ENCODE measurements around the gene ABCB1.

The ABCB1 gene

GRCh38 chr7:87608431-87608830 lies 7.7 kb upstream of the ABCB1 start:
- no peak for TF ChIP-seq USF1 (IDR thresholded peaks at IDR 0.05)
- TF ChIP-seq YY1 (IDR thresholded peaks at IDR 0.05; ENCODE audit: low read depth) = no peak
- no peak for TF ChIP-seq RAD21 (IDR thresholded peaks at IDR 0.05; ENCODE audit: low read depth)
- no peak for TF ChIP-seq EGR1 (IDR thresholded peaks at IDR 0.05)
- TF ChIP-seq EP300 (IDR thresholded peaks at IDR 0.05; ENCODE audit: borderline replicate concordance) = no peak
- no peak for TF ChIP-seq ZBTB7A (IDR thresholded peaks at IDR 0.05; ENCODE audit: low read depth)
- TF ChIP-seq MAX (IDR thresholded peaks at IDR 0.05) = no peak
- TF ChIP-seq TAF1 (IDR thresholded peaks at IDR 0.05; ENCODE audit: low read depth) = no peak
- TF ChIP-seq CREB1 (IDR thresholded peaks at IDR 0.05; ENCODE audit: low read depth) = no peak
- no peak for TF ChIP-seq TCF12 (IDR thresholded peaks at IDR 0.05; ENCODE audit: low read depth)
- TF ChIP-seq, protein P1, sequence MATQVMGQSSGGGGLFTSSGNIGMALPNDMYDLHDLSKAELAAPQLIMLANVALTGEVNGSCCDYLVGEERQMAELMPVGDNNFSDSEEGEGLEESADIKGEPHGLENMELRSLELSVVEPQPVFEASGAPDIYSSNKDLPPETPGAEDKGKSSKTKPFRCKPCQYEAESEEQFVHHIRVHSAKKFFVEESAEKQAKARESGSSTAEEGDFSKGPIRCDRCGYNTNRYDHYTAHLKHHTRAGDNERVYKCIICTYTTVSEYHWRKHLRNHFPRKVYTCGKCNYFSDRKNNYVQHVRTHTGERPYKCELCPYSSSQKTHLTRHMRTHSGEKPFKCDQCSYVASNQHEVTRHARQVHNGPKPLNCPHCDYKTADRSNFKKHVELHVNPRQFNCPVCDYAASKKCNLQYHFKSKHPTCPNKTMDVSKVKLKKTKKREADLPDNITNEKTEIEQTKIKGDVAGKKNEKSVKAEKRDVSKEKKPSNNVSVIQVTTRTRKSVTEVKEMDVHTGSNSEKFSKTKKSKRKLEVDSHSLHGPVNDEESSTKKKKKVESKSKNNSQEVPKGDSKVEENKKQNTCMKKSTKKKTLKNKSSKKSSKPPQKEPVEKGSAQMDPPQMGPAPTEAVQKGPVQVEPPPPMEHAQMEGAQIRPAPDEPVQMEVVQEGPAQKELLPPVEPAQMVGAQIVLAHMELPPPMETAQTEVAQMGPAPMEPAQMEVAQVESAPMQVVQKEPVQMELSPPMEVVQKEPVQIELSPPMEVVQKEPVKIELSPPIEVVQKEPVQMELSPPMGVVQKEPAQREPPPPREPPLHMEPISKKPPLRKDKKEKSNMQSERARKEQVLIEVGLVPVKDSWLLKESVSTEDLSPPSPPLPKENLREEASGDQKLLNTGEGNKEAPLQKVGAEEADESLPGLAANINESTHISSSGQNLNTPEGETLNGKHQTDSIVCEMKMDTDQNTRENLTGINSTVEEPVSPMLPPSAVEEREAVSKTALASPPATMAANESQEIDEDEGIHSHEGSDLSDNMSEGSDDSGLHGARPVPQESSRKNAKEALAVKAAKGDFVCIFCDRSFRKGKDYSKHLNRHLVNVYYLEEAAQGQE (IDR thresholded peaks at IDR 0.05; ENCODE audit: low read depth) = no peak
- no peak for TF ChIP-seq FOXM1 (IDR thresholded peaks at IDR 0.05; ENCODE audit: borderline replicate concordance, low read depth)
- TF ChIP-seq CEBPB (IDR thresholded peaks at IDR 0.05) = no peak
- no peak for TF ChIP-seq NFIC (IDR thresholded peaks at IDR 0.05)
- no peak for TF ChIP-seq TEAD4 (IDR thresholded peaks at IDR 0.05)

- TF ChIP-seq EP300 (IDR thresholded peaks at IDR 0.05; ENCODE audit: borderline replicate concordance) = no peak
- no peak for TF ChIP-seq TCF12 (IDR thresholded peaks at IDR 0.05; ENCODE audit: low read depth)
Measured at GRCh38 chr7:87604264-87604663, 3.6 kb upstream of the ABCB1 start.

DNA sequence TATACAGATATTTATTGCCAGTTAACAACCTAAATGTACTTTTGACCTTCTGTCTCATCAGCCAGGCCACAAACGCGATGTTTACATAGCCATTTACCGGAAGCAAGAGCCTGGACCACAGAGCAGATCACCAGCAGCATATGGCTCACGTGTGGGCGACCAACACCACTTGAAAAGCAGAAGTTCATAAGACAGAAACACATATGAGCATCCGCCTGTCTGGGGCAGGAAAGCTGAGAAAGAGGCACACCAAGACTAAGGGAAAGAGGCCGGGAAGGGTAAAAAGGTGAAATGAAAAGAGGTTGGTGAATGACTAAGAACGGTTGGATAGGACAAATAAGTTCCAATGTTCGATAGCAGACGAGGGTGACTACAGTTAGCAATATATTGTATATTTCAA lies 1.3 kb downstream of the ABCB1 start:
- TF ChIP-seq FOXM1 (IDR thresholded peaks at IDR 0.05; ENCODE audit: borderline replicate concordance, low read depth) = no peak
- no peak for TF ChIP-seq MAX (IDR thresholded peaks at IDR 0.05)
- TF ChIP-seq TAF1 (IDR thresholded peaks at IDR 0.05; ENCODE audit: low read depth) = no peak
- TF ChIP-seq ZBTB7A (IDR thresholded peaks at IDR 0.05; ENCODE audit: low read depth) = no peak
- TF ChIP-seq TEAD4 (IDR thresholded peaks at IDR 0.05) = no peak
- TF ChIP-seq RAD21 (IDR thresholded peaks at IDR 0.05; ENCODE audit: low read depth) = no peak

- no peak for TF ChIP-seq EGR1 (IDR thresholded peaks at IDR 0.05)
- TF ChIP-seq CREB1 (IDR thresholded peaks at IDR 0.05; ENCODE audit: low read depth) = no peak
- no peak for TF ChIP-seq NFIC (IDR thresholded peaks at IDR 0.05)
- TF ChIP-seq FOXM1 (IDR thresholded peaks at IDR 0.05; ENCODE audit: borderline replicate concordance, low read depth) = no peak
- TF ChIP-seq YY1 (IDR thresholded peaks at IDR 0.05; ENCODE audit: low read depth) = no peak
- TF ChIP-seq MAX (IDR thresholded peaks at IDR 0.05) = no peak
- TF ChIP-seq ZBTB7A (IDR thresholded peaks at IDR 0.05; ENCODE audit: low read depth) = no peak
- no peak for TF ChIP-seq TEAD4 (IDR thresholded peaks at IDR 0.05)
- no peak for TF ChIP-seq CEBPB (IDR thresholded peaks at IDR 0.05)
- no peak for TF ChIP-seq RAD21 (IDR thresholded peaks at IDR 0.05; ENCODE audit: low read depth)
- TF ChIP-seq TCF12 (IDR thresholded peaks at IDR 0.05; ENCODE audit: low read depth) = no peak
- TF ChIP-seq EP300 (IDR thresholded peaks at IDR 0.05; ENCODE audit: borderline replicate concordance) = no peak
- TF ChIP-seq, protein P1 (IDR thresholded peaks at IDR 0.05; ENCODE audit: low read depth) = no peak
Measured at GRCh38 chr7:87598234-87599009, 2.3 kb downstream of the ABCB1 start.

DNA sequence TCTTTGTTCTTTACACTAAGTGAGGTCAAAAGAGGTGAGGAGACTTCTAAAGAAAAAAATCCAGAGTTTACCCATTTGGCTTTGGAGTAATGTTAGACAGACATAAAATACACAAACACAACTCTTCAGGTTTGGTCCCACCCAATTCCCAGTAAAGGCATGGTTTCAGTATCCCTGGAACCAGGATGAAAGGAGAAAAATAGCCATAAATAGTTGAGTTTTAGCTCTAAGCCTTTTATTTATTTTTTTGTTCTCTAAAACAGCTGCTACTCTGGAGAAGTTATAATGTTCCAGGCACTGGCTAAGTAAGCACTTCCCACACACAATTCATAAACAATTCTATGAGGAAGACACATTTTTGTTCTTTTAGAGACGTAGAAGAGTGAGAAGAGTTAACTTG lies 4.0 kb downstream of the ABCB1 start:
- no peak for TF ChIP-seq EP300 (IDR thresholded peaks at IDR 0.05; ENCODE audit: borderline replicate concordance)
- TF ChIP-seq CEBPB (IDR thresholded peaks at IDR 0.05) = no peak
- TF ChIP-seq TAF1 (IDR thresholded peaks at IDR 0.05; ENCODE audit: low read depth) = no peak
- no peak for TF ChIP-seq FOXM1 (IDR thresholded peaks at IDR 0.05; ENCODE audit: borderline replicate concordance, low read depth)
- no peak for TF ChIP-seq MAX (IDR thresholded peaks at IDR 0.05)
- TF ChIP-seq CREB1 (IDR thresholded peaks at IDR 0.05; ENCODE audit: low read depth) = no peak
- no peak for TF ChIP-seq ZBTB7A (IDR thresholded peaks at IDR 0.05; ENCODE audit: low read depth)
- no peak for TF ChIP-seq TCF12 (IDR thresholded peaks at IDR 0.05; ENCODE audit: low read depth)
- no peak for TF ChIP-seq YY1 (IDR thresholded peaks at IDR 0.05; ENCODE audit: low read depth)
- TF ChIP-seq TEAD4 (IDR thresholded peaks at IDR 0.05) = no peak
- TF ChIP-seq NFIC (IDR thresholded peaks at IDR 0.05) = no peak
- no peak for TF ChIP-seq USF1 (IDR thresholded peaks at IDR 0.05)
- TF ChIP-seq, protein P1 (IDR thresholded peaks at IDR 0.05; ENCODE audit: low read depth) = no peak
- TF ChIP-seq RAD21 (IDR thresholded peaks at IDR 0.05; ENCODE audit: low read depth) = no peak
- no peak for TF ChIP-seq EGR1 (IDR thresholded peaks at IDR 0.05)

Measured in Ishikawa (cell line).